ENCODE measurements around the gene ARHGAP44.

ARHGAP44 gene

DNA sequence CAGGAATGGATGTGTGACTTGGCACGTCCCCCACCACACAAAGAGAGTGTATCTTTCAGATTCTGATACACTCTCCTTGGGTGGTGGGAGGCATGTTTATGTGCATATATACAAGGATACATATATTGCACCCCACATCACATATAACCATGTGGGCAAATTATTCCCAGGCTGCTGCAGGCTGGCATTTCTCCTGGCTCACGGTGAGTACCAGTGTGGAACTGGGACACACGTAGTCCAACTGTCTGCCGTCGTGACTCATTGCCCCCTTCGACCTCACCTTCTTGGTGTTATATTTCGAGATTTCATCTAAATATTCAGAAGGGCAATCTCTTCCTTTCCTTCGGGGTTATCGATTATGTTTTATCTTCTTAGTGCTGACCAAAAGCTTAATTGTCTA lies 24.4 kb downstream of the ARHGAP44 start:
- H3K27ac ChIP-seq (ENCODE audit: extremely low read depth, low read depth, low read length) = no peak overlapping the region
- TF ChIP-seq ZBTB21 (tag by site-specific recombination; IDR thresholded peaks at IDR 0.05) (no peak), KLF17 (tag by site-specific recombination; IDR thresholded peaks at IDR 0.05) (no peak), ZNF362 (tag by site-specific recombination; IDR thresholded peaks at IDR 0.05) (no peak), ZNF266 (tag by site-specific recombination; IDR thresholded peaks at IDR 0.05; ENCODE audit: low read depth) (no peak), TRIM28 (IDR thresholded peaks at IDR 0.05; ENCODE audit: borderline replicate concordance, low read length) (no peak), REPIN1 (tag by site-specific recombination; IDR thresholded peaks at IDR 0.05; ENCODE audit: low read depth) (no peak), ZNF544 (tag by site-specific recombination; IDR thresholded peaks at IDR 0.05) (no peak), ZNF157 (tag by site-specific recombination; IDR thresholded peaks at IDR 0.05) (no peak), HOXC10 (CRISPR knock-in tag; IDR thresholded peaks at IDR 0.05) (no peak), ZNF302 (tag by site-specific recombination; IDR thresholded peaks at IDR 0.05; ENCODE audit: low read depth) (no peak), GLIS1 (tag by site-specific recombination; IDR thresholded peaks at IDR 0.05) (no peak), ZEB2 (tag by site-specific recombination; IDR thresholded peaks at IDR 0.05) (no peak), ZNF174 (tag by site-specific recombination; IDR thresholded peaks at IDR 0.05) (no peak), ZNF404 (tag by site-specific recombination; IDR thresholded peaks at IDR 0.05) (no peak)
- TF ChIP-seq, protein P1, sequence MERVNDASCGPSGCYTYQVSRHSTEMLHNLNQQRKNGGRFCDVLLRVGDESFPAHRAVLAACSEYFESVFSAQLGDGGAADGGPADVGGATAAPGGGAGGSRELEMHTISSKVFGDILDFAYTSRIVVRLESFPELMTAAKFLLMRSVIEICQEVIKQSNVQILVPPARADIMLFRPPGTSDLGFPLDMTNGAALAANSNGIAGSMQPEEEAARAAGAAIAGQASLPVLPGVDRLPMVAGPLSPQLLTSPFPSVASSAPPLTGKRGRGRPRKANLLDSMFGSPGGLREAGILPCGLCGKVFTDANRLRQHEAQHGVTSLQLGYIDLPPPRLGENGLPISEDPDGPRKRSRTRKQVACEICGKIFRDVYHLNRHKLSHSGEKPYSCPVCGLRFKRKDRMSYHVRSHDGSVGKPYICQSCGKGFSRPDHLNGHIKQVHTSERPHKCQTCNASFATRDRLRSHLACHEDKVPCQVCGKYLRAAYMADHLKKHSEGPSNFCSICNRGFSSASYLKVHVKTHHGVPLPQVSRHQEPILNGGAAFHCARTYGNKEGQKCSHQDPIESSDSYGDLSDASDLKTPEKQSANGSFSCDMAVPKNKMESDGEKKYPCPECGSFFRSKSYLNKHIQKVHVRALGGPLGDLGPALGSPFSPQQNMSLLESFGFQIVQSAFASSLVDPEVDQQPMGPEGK (tag by site-specific recombination; IDR thresholded peaks at IDR 0.05) = no peak
- TF ChIP-seq, protein P2, sequence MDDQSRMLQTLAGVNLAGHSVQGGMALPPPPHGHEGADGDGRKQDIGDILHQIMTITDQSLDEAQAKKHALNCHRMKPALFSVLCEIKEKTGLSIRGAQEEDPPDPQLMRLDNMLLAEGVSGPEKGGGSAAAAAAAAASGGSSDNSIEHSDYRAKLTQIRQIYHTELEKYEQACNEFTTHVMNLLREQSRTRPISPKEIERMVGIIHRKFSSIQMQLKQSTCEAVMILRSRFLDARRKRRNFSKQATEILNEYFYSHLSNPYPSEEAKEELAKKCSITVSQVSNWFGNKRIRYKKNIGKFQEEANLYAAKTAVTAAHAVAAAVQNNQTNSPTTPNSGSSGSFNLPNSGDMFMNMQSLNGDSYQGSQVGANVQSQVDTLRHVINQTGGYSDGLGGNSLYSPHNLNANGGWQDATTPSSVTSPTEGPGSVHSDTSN (CRISPR knock-in tag; IDR thresholded peaks at IDR 0.05) = no peak
- ChIA-PET CTCF (interaction anchor here (0.8 kb wide), 1 partner anchor 189 kb away, joined by 3 read pairs; no protein-coding TSS in a partner anchor), POLR2A (no interaction called here)
- H3K4me3 ChIP-seq (ENCODE audit: low read depth, low read length) = no peak overlapping the region
- H3K36me3 ChIP-seq (ENCODE audit: control insufficient read depth in 2 of 2, insufficient read depth in 1 of 2, low read length in 2 of 2) = no peaks in the 10 kb centered on the region
- no peaks in the 10 kb centered on the region; the same call in 1 of the 2 replicates for H3K9me3 ChIP-seq (ENCODE audit: control insufficient read depth, insufficient read depth, low read depth, low read length)
- H3K4me1 ChIP-seq (ENCODE audit: control insufficient read depth, insufficient read depth, low read length) = no peaks in the 10 kb centered on the region

DNA sequence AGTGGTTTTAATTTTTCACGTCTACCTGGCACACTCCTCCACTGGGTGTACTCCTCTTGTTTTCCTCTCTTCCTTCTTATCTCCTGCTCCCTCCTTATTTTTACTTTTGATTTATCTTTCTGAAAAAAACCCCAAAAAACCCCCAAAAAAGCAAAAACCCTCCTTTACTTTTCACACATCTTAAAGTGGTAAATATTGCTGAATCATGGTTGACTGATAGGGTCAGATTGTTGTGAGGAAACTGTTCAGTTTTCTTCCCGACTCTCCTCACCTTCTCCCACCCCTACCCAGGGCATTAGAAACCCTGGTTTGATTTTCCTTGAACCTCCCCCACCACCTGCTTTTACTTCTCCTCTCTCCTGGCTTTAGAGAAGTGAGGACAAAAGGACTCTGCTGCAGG lies 25.4 kb downstream of the ARHGAP44 start:
- H3K9me3 ChIP-seq (ENCODE audit: control insufficient read depth, insufficient read depth, low read depth, low read length) = no peaks in the 10 kb centered on the region; the same call in 1 of the 2 replicates
- ChIA-PET CTCF (no interaction called here), POLR2A (no interaction called here)
- H3K4me3 ChIP-seq (ENCODE audit: low read depth, low read length) = no peak overlapping the region
- H3K27ac ChIP-seq (ENCODE audit: extremely low read depth, low read depth, low read length) = no peak overlapping the region
- no peaks in the 10 kb centered on the region for H3K36me3 ChIP-seq (ENCODE audit: control insufficient read depth in 2 of 2, insufficient read depth in 1 of 2, low read length in 2 of 2)
- TF ChIP-seq ZBTB6 (tag by site-specific recombination; IDR thresholded peaks at IDR 0.05) (no peak), ZNF561 (tag by site-specific recombination; IDR thresholded peaks at IDR 0.05; ENCODE audit: borderline replicate concordance) (no peak), ZFHX2 (tag by site-specific recombination; conservative IDR thresholded peaks at IDR 0.05) (no peak)
- no peaks in the 10 kb centered on the region for H3K4me1 ChIP-seq (ENCODE audit: control insufficient read depth, insufficient read depth, low read length)

All from HEK293 (cell line).